MM.1S (cell line): ENCODE results near the gene CLTB.

Experiments used
- DNase-seq: peaks from one replicate; pipeline ENCODE4 v3.0.0-alpha.2; 2015
- H2AFZ ChIP-seq: fragments of 300-600 bp; sonication (generic); 2 replicates; pipeline ENCODE4 v1.6.0; 2016; ENCODE audit warnings: antibody characterized with exemption, low read length
- H3F3A ChIP-seq: fragments of 300-600 bp; sonication (generic); 2 replicates; pipeline ENCODE4 v1.6.1; 2016; ENCODE audit warnings: mild to moderate bottlenecking, antibody characterized with exemption, low read length, moderate library complexity, mixed read lengths; ENCODE audit not compliant: insufficient read depth
- H3K27ac ChIP-seq: fragments of 300-600 bp; sonication (generic); 2 replicates; pipeline ENCODE4 v1.5.1; 2016; ENCODE audit warnings: mild to moderate bottlenecking, low read length
- H3K27me3 ChIP-seq: fragments of 300-600 bp; sonication (generic); replicated peaks from 2 replicates; pipeline ENCODE4 v1.6.0; 2016; ENCODE audit warnings: low read length; ENCODE audit not compliant: insufficient read depth
- H3K36me3 ChIP-seq: fragments of 300-600 bp; sonication (generic); replicated peaks from 2 replicates; pipeline ENCODE4 v1.6.1; 2016; ENCODE audit warnings: mild to moderate bottlenecking, low read length, mixed read lengths; ENCODE audit not compliant: insufficient read depth
- H3K4me1 ChIP-seq: fragments of 300-600 bp; sonication (generic); 2 replicates; pipeline ENCODE4 v1.6.1; 2016; ENCODE audit warnings: low read length, mixed read lengths
- H3K4me2 ChIP-seq: fragments of 300-600 bp; sonication (generic); 2 replicates; pipeline ENCODE4 v1.6.0; 2016; ENCODE audit warnings: low read depth, low read length
- H3K4me3 ChIP-seq: fragments of 300-600 bp; sonication (generic); 2 replicates; pipeline ENCODE4 v1.5.1; 2016; ENCODE audit warnings: low read length, mixed read lengths
- H3K79me2 ChIP-seq: fragments of 300-600 bp; sonication (generic); 2 replicates; pipeline ENCODE4 v1.6.1; 2016; ENCODE audit warnings: mixed run types, low read length, mixed read lengths
- H3K9ac ChIP-seq: fragments of 300-600 bp; sonication (generic); 2 replicates; pipeline ENCODE4 v1.6.1; 2016; ENCODE audit warnings: low read length, mixed read lengths
- H3K9me2 ChIP-seq: fragments of 300-600 bp; sonication (generic); replicated peaks from 2 replicates; pipeline ENCODE4 v1.6.1; 2016; ENCODE audit warnings: mild to moderate bottlenecking, low read length, mixed read lengths; ENCODE audit not compliant: insufficient read depth
- H3K9me3 ChIP-seq: fragments of 300-600 bp; sonication (generic); replicated peaks from 2 replicates; pipeline ENCODE4 v1.6.1; 2016; ENCODE audit warnings: mild to moderate bottlenecking, low read length, mixed read lengths; ENCODE audit not compliant: insufficient read depth
- H4K20me1 ChIP-seq: fragments of 300-600 bp; sonication (generic); 2 replicates; pipeline ENCODE4 v1.6.1; 2016; ENCODE audit warnings: mild to moderate bottlenecking, low read length, moderate library complexity, mixed read lengths; ENCODE audit not compliant: insufficient read depth
- EZH2 ChIP-seq: fragments of 300-600 bp; sonication (generic); optimal IDR thresholded peaks from 2 replicates; pipeline ENCODE3; 2017; ENCODE audit warnings: low read depth, mild to moderate bottlenecking, antibody characterized with exemption, low read length, mixed read lengths
- EZH2phosphoT487 ChIP-seq: fragments of 300-600 bp; sonication (generic); IDR thresholded peaks from 2 replicates; pipeline ENCODE4 v1.6.1; 2018; ENCODE audit warnings: antibody characterized with exemption, low read length
- TF ChIP-seq, protein P1 (sequence below): fragments of 300-600 bp; sonication (generic); IDR thresholded peaks from 2 replicates; pipeline ENCODE4 v1.5.1; 2016; ENCODE audit warnings: antibody characterized with exemption, low read length, mixed read lengths

Gene CLTB

DNA sequence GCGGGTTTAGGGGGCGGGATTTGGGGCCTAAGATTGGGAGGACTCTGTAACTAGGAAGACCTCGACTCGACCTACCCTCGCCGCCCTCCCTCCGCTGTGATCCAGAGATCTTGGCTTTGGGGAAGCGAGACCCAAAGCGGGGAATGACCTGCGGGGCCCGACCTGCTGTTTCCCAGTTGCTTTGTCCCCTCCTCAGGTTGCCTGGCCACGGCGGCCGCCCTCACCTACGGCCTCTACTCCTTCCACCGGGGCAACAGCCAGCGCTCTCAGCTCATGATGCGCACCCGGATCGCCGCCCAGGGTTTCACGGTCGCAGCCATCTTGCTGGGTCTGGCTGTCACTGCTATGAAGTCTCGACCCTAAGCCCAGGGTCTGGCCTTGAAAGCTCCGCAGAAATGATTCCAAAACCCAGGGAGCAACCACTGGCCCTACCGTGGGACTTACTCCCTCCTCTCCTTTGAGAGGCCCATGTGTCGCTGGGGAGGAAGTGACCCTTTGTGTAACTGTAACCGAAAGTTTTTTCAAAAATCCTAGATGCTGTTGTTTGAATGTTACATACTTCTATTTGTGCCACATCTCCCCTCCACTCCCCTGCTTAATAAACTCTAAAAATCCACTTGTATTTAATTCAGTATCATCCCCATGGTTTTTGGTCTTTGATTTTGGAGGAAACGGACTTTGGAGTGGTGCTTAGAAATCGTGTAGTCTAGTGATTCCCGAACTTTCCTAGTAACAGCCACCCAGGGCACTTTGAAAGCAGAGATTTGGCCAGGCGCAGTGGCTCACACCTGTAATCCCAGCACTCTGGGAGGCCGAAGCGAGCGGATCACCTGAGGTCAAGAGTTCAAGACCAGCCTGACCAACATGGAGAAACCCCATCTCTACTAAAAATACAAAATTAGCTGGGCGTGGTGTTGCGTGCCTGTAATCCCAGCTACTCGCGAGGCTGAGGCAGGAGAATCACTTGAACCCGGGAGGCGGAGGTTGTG lies 26.9 kb downstream of the CLTB start:
- Histone ChIP-seq H3K36me3 (peaks cover 14% of the 10 kb centered on the region; the same call in 1 of the 2 replicates), H3K9ac (peak overlapping the region; percentile 98), H2AFZ (peak overlapping the region; percentile 55; the same call in 1 of the 2 replicates), H3K27me3 (no peaks in the 10 kb centered on the region), H4K20me1 (peaks cover 8% of the 10 kb centered on the region; the same call in 1 of the 2 replicates), H3K4me3 (peak overlapping the region; percentile 88), H3K4me1 (peaks cover 5% of the 10 kb centered on the region; the same call in 1 of the 2 replicates), H3K9me3 (no peaks in the 10 kb centered on the region), H3F3A (peaks cover 7% of the 10 kb centered on the region; the same call in 1 of the 2 replicates), H3K27ac (peak overlapping the region; percentile 90; the same call in 1 of the 2 replicates), H3K79me2 (peaks cover 64% of the 10 kb centered on the region), H3K9me2 (no peaks in the 10 kb centered on the region), H3K4me2 (peak overlapping the region; percentile 90)
- DNase-seq, result no peak
- TF ChIP-seq EZH2 (no peak), EZH2phosphoT487 (no peak)
- TF ChIP-seq, protein P1, sequence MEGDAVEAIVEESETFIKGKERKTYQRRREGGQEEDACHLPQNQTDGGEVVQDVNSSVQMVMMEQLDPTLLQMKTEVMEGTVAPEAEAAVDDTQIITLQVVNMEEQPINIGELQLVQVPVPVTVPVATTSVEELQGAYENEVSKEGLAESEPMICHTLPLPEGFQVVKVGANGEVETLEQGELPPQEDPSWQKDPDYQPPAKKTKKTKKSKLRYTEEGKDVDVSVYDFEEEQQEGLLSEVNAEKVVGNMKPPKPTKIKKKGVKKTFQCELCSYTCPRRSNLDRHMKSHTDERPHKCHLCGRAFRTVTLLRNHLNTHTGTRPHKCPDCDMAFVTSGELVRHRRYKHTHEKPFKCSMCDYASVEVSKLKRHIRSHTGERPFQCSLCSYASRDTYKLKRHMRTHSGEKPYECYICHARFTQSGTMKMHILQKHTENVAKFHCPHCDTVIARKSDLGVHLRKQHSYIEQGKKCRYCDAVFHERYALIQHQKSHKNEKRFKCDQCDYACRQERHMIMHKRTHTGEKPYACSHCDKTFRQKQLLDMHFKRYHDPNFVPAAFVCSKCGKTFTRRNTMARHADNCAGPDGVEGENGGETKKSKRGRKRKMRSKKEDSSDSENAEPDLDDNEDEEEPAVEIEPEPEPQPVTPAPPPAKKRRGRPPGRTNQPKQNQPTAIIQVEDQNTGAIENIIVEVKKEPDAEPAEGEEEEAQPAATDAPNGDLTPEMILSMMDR, result no peak

DNA sequence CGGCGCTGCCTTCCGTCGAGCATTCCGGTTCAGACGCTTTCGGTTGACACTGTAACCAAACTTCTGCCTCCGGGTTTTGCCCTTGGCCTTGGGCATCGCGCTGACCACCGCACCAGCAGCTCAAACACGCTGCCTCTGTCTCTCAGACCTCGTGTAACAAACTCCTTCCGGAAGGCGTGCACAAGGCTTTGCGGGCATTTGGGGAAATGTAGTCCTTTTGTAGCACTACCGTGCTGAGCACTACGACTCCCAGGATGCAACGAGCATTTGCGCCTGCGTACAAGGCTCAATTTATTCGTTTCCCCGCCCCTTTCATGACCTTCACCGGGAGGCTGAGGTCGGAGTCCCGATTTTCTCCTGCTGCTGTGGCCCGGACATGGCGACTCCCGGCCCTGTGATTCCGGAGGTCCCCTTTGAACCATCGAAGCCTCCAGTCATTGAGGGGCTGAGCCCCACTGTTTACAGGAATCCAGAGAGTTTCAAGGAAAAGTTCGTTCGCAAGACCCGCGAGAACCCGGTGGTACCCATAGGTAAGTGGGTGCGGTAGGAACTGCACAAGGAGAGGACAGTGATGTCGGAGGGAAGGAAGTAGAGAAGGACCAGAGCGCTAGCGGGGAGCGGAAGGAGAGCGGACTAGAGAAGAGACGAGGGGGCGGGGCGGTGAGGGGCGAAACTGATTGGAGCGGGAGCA lies 27.8 kb downstream of the CLTB start, which contains the start of the genes HIGD2A and NOP16:
HIGD2A (plus strand) TSS at position 308 of the 691 bp plus-strand sequence; CDS start at position 377, 69 bp downstream.
NOP16 (minus strand) TSS at position 155 of the 691 bp plus-strand sequence; CDS start at position 96, 59 bp downstream.
- Histone ChIP-seq H3K9ac (peak within 1 kb of the TSS; percentile 98), H3K9me3 (no peaks in the 10 kb centered on the region), H4K20me1 (peaks cover 8% of the 10 kb centered on the region; the same call in 1 of the 2 replicates), H3K4me3 (peak within 1 kb of the TSS; percentile 88), H3K9me2 (no peaks in the 10 kb centered on the region), H2AFZ (peak within 1 kb of the TSS; percentile 89), H3K4me1 (peaks cover 5% of the 10 kb centered on the region; the same call in 1 of the 2 replicates), H3K27ac (peak within 1 kb of the TSS; percentile 90), H3K4me2 (peak within 1 kb of the TSS; percentile 90), H3K79me2 (peaks cover 69% of the 10 kb centered on the region), H3K36me3 (peaks cover 14% of the 10 kb centered on the region; the same call in 1 of the 2 replicates), H3K27me3 (no peaks in the 10 kb centered on the region), H3F3A (peaks cover 7% of the 10 kb centered on the region; the same call in 1 of the 2 replicates)
- TF ChIP-seq, protein P1, result no peak
- TF ChIP-seq EZH2 (no peak), EZH2phosphoT487 (no peak)
- peak; percentile 99 for DNase-seq

DNA sequence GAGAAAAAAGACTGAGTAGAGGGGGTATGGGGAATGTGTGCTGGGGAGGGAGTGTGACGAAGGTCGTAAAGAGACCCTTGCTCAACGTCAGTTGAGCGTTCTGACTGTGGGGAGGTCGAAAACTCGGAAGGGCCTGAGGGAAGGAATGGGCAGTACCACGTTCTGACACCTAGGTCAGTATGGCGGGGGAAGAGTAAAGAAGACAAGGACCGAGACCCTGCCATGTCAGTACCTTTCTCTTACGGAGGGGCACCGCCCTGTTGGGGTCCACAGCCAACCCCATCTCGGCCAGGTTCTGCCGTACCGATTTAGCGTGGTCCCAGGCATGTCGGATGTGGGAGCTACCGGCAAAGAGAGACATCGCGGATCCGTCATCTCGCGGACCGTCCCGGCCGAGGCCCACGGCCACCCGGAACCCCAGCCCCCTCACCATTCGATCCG lies 28.3 kb downstream of the CLTB start:
- Histone ChIP-seq H3K9me2 (no peaks in the 10 kb centered on the region), H3K27me3 (no peaks in the 10 kb centered on the region), H2AFZ (peak overlapping the region; percentile 35; the same call in 1 of the 2 replicates), H4K20me1 (peaks cover 8% of the 10 kb centered on the region; the same call in 1 of the 2 replicates), H3K4me3 (peak overlapping the region; percentile 88), H3K79me2 (peaks cover 69% of the 10 kb centered on the region), H3K9me3 (no peaks in the 10 kb centered on the region), H3K9ac (peak overlapping the region; percentile 98), H3K4me1 (peaks cover 5% of the 10 kb centered on the region; the same call in 1 of the 2 replicates), H3F3A (peaks cover 7% of the 10 kb centered on the region; the same call in 1 of the 2 replicates), H3K36me3 (peaks cover 14% of the 10 kb centered on the region; the same call in 1 of the 2 replicates), H3K4me2 (peak overlapping the region; percentile 63), H3K27ac (peak overlapping the region; percentile 90; the same call in 1 of the 2 replicates)
- TF ChIP-seq, protein P1, result no peak
- no peak for TF ChIP-seq EZH2
- no peak for TF ChIP-seq EZH2phosphoT487
- peak; percentile 18 for DNase-seq
